Astrocyte (in vitro differentiated cells and primary cell): ENCODE measurements around the gene PCDHGA1.

Source experiments
- EZH2 ChIP-seq: IDR thresholded peaks from 2 replicates; pipeline ENCODE4 v1.6.1; 2012; ENCODE audit warnings: mild to moderate bottlenecking, low read length, inconsistent platforms; ENCODE audit not compliant: insufficient read depth
- TF ChIP-seq, protein P1 (sequence below): IDR thresholded peaks from 2 replicates; pipeline ENCODE4 v1.5.1; 2011; ENCODE audit warnings: low read depth, mild to moderate bottlenecking, inconsistent platforms, low read length, moderate library complexity; ENCODE audit not compliant: insufficient read depth

GRCh38 chr5:141513627-141514329 is 183.5 kb downstream of the PCDHGA1 start:
- TF ChIP-seq, protein P1, sequence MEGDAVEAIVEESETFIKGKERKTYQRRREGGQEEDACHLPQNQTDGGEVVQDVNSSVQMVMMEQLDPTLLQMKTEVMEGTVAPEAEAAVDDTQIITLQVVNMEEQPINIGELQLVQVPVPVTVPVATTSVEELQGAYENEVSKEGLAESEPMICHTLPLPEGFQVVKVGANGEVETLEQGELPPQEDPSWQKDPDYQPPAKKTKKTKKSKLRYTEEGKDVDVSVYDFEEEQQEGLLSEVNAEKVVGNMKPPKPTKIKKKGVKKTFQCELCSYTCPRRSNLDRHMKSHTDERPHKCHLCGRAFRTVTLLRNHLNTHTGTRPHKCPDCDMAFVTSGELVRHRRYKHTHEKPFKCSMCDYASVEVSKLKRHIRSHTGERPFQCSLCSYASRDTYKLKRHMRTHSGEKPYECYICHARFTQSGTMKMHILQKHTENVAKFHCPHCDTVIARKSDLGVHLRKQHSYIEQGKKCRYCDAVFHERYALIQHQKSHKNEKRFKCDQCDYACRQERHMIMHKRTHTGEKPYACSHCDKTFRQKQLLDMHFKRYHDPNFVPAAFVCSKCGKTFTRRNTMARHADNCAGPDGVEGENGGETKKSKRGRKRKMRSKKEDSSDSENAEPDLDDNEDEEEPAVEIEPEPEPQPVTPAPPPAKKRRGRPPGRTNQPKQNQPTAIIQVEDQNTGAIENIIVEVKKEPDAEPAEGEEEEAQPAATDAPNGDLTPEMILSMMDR, result no peak
- no peak for TF ChIP-seq EZH2
